ENCODE results near the gene OR4N2. TPM values are rescaled to one million over a fixed set of nuclear protein-coding genes. Genes with fewer than 3 reads are reported as not detected.
"Not testable (repeated sequence)": the region's sequence is repeated elsewhere in the genome, so short reads cannot be mapped to it uniquely, and the experiment has no call there.

The OR4N2 gene
- total RNA-seq, 1 donor, result not detected

DNA sequence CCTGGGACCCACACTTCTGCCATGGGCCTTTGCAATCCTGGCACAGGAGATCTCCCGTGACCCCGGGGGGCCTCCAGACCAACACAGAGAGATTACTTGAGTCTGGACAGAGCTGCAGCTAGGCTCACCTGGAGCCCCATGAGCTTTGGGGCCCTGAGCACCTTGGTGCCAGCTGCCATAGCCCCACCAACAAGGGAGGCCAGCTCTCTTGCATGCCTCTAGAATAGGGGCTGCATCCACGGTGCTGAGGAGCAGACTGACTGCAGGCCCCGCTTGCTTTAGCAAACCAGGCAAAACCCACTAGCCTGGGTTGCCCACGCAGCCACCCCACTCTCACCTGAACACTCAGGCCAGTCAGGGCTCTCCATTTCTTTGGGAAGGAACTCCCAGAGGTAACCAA lies 3.7 kb upstream of the OR4N2 start:
- DNase-seq (ENCODE audit: low read depth), result no peak
- TF ChIP-seq, protein P1, sequence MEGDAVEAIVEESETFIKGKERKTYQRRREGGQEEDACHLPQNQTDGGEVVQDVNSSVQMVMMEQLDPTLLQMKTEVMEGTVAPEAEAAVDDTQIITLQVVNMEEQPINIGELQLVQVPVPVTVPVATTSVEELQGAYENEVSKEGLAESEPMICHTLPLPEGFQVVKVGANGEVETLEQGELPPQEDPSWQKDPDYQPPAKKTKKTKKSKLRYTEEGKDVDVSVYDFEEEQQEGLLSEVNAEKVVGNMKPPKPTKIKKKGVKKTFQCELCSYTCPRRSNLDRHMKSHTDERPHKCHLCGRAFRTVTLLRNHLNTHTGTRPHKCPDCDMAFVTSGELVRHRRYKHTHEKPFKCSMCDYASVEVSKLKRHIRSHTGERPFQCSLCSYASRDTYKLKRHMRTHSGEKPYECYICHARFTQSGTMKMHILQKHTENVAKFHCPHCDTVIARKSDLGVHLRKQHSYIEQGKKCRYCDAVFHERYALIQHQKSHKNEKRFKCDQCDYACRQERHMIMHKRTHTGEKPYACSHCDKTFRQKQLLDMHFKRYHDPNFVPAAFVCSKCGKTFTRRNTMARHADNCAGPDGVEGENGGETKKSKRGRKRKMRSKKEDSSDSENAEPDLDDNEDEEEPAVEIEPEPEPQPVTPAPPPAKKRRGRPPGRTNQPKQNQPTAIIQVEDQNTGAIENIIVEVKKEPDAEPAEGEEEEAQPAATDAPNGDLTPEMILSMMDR (IDR thresholded peaks at IDR 0.05; ENCODE audit: insufficient read depth, low read depth, low read length), result no peak
- H3K4me3 ChIP-seq (ENCODE audit: low read depth, low read length), result no peak overlapping the region

DNA sequence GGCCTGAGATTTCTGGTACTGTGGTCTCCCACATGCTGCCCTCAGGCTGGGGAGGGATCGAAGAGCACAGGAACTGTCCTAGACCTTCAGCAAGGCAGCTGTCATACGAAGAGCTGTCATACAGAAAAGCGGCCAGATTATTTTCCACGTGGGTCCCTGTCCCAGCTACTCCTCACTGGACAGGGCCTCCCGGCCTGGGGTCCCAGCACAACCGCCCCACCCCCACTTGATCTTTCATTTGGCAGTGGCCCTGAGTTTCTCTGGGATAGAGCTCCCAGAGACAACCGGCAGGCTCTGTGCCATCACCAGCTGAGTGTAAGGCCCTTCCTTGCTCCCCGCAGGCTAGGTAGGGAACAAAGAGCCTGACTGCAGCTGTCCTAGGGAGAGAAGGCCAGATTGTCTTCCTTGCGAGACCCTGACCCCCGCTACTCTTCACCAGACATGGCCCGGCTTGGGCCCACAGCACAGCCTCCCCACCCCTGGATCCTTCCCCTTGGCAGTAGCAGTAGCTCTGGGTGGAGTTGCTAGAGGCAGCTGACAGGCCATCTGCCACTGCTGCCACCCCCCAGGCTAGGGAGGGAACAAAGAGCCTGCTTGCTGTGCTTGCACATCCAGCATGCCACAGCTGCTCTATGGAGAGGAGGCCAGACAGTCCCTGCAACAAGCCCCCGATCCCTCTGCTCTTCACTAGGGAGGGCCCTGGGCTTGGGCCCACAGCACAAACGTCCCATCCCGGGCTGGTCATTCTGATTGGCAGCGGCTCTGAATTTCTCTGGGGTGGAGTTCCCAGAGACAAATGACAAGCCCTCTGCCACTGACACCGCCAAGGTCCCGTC lies 3.1 kb upstream of the OR4N2 start:
- DNase-seq (ENCODE audit: low read depth), result no peak
- TF ChIP-seq, protein P1 (IDR thresholded peaks at IDR 0.05; ENCODE audit: insufficient read depth, low read depth, low read length), result no peak
- no peak overlapping the region for H3K4me3 ChIP-seq (ENCODE audit: low read depth, low read length)

DNA sequence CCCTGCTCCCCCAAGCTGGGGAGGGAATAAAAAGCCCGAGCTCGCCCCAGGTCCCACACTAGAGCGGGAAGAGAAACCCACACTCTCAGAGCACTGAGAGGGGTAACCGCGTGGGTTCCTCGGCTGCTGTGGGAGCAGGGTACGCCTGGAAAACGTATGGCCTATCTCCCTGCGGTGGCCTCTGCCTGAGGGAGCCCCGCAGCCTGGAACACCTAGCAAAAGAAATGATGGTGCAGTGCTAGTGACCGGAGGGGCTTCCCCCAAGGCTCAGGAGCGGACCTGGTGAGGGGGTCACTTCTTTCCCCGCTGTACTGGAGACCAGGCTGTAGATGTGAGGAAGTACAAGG lies 2.5 kb upstream of the OR4N2 start:
- DNase-seq (ENCODE audit: low read depth), result no peak
- H3K4me3 ChIP-seq (ENCODE audit: low read depth, low read length), result no peak overlapping the region
- TF ChIP-seq, protein P1 (IDR thresholded peaks at IDR 0.05; ENCODE audit: insufficient read depth, low read depth, low read length), result no peak

DNA sequence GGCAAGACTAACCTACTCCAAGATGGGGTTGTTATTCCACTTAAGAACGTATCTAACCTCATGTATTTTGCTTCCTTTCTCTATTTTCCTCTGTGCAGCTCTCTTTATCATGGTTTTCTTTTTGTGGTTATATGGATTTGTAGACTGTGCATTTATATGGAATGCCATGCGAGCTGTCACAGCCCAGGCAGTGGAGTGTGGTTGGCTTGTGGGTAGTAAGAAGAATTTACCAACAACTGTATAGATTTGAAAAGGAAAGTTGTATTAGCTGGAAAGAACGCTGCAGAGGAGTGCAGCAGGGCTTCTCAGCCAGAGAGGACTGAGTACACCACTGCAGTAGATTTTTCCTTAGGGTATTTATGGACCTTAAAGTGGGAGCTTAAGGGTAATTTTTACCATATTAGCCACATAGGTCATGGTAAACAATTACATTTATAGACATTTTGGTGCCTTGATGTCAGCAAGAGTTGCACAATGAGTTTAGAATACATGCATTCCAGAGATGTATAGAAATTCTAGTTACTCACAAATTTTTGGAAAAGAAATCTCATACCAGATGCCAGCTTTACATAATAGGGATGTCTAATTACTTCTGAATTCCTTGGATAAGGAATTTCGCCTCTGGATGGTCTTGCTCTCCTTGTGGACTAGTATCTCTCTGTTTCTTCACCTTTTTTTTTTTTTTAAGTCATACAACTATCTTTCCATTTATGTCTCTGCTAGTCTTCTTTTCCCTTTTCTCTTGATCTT lies 9.8 kb downstream of the OR4N2 start:
- DNase-seq (ENCODE audit: low read depth), result not testable (repeated sequence)

DNA sequence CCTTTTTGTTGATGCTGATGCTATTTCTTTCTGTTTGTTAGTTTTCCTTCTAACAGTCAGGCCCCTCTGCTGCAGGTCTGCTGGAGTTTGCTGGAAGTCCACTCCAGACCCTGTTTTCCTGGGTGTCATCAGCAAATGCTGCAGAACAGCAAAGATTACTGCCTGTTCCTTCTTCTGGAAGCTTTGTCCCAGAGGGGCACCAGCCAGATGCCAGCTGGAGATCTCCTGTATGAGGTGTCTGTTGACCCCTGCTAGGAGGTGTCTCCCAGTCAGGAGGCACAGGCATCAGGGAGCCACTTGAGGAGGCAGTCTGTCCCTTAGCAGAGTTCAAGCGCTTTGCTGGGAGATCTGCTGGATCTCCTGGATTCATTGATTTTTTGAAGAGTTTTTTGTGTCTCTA lies 16.3 kb downstream of the OR4N2 start:
- H3K4me3 ChIP-seq (ENCODE audit: low read depth, low read length); DNase-seq (ENCODE audit: low read depth): not testable (repeated sequence)

More for the DNA sequence above, 9.8 kb downstream of the OR4N2 start:
- H3K4me3 ChIP-seq (ENCODE audit: low read depth, low read length), result not testable (repeated sequence)

DNA sequence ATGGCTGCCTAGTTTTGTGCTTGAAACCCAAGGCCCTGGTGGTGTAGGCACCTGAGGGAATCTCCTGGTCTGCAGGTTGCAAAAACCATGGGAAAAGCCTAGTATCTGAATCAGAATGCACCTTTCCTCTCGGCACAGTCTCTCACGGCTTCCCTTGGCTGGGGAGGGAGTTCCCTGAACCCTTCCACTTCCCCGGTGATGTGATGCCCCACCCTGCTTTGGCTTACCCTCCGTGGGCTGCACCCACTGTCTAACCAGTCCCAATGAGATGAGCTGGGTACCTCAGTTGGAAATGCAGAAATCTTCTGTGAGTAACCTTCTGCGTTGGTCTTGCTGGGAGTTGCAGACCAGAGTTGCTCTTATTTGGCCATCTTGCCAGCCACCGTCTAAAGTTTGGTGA lies 17.4 kb downstream of the OR4N2 start:
- not testable (repeated sequence) for DNase-seq (ENCODE audit: low read depth); H3K4me3 ChIP-seq (ENCODE audit: low read depth, low read length)

DNA sequence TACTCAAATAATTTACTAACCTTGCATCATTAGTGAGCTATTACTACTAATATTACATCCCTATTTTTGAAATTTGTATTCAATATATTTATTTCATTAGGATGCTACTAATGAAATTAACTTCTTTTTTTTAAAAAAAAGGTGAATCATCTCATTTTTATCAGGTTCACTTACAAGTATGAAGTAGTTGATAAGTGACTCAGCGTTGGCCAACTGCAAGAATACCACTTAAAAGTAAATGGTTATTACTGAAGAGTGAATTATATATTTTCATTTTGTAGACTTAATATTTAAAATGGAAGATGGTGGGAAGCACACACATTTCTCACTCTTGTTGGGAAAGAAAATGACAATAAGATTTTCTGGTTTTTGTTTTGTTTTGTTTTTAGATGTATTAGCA lies 19.6 kb downstream of the OR4N2 start:
- no peak overlapping the region for H3K4me3 ChIP-seq (ENCODE audit: low read depth, low read length)
- DNase-seq (ENCODE audit: low read depth), result no peak
- TF ChIP-seq, protein P1 (IDR thresholded peaks at IDR 0.05; ENCODE audit: insufficient read depth, low read depth, low read length), result no peak

DNA sequence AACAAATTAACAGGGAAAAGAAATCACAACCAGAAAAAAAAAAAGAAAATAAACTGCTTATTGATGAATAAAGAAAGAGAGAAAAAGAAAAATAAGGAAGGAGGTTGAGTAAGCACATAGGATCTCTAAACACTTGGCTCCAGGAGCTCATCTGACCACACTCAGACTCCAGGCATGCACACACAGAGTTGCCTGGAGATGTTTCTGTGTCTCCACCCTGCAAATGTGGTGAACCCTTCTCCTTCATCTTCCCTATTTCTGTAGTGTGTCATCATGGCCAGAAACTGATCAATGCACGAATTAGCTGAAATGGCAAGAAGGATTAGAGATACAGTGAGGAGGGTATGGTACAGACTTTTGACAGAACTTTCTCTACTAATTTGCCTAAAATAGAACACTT lies 20.2 kb downstream of the OR4N2 start:
- no peak for DNase-seq (ENCODE audit: low read depth)
- H3K4me3 ChIP-seq (ENCODE audit: low read depth, low read length), result no peak overlapping the region
- TF ChIP-seq, protein P1 (IDR thresholded peaks at IDR 0.05; ENCODE audit: insufficient read depth, low read depth, low read length), result no peak

DNA sequence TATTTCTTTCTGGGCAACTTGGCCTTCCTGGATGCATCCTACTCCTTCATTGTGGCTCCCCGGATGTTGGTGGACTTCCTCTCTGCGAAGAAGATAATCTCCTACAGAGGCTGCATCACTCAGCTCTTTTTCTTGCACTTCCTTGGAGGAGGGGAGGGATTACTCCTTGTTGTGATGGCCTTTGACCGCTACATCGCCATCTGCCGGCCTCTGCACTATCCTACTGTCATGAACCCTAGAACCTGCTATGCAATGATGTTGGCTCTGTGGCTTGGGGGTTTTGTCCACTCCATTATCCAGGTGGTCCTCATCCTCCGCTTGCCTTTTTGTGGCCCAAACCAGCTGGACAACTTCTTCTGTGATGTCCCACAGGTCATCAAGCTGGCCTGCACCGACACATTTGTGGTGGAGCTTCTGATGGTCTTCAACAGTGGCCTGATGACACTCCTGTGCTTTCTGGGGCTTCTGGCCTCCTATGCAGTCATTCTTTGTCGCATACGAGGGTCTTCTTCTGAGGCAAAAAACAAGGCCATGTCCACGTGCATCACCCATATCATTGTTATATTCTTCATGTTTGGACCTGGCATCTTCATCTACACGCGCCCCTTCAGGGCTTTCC lies 24.2 kb downstream of the OR4N2 start:
- H3K4me3 ChIP-seq (ENCODE audit: low read depth, low read length); DNase-seq (ENCODE audit: low read depth): not testable (repeated sequence)
